Mesenchymal stem cell (in vitro differentiated cells and primary cell): ENCODE data around the gene PDZRN3.

ENCODE experiments used
- DNase-seq: peaks from one replicate; pipeline ENCODE4 v3.0.0-alpha.2; 2013
- H2AFZ ChIP-seq: one replicate; pipeline ENCODE4 v1.6.1; 2013; ENCODE audit warnings: low read depth, mild to moderate bottlenecking, control low read depth, inconsistent platforms, low read length, moderate library complexity
- H2AK5ac ChIP-seq: 2 replicates; pipeline ENCODE4 v1.6.1; 2013; ENCODE audit warnings: low read length, moderate library complexity, mild to moderate bottlenecking, inconsistent platforms; ENCODE audit not compliant: severe bottlenecking
- H2BK120ac ChIP-seq: one replicate; pipeline ENCODE4 v1.6.1; 2013; ENCODE audit warnings: low read depth, mild to moderate bottlenecking, inconsistent platforms, low read length, moderate library complexity
- H2BK12ac ChIP-seq, 2 experiments: one replicate each; pipeline ENCODE4 v1.6.1; 2013; ENCODE audit warnings: inconsistent platforms in 2 of 2, low read length in 2 of 2, mild to moderate bottlenecking in 2 of 2, moderate library complexity in 2 of 2, control low read depth in 1 of 2
- H2BK15ac ChIP-seq: one replicate; pipeline ENCODE4 v1.6.1; 2013; ENCODE audit warnings: mild to moderate bottlenecking, low read depth, inconsistent platforms; ENCODE audit not compliant: poor library complexity, severe bottlenecking
- H2BK5ac ChIP-seq: 2 replicates; pipeline ENCODE4 v1.6.1; 2013; ENCODE audit warnings: low read depth, mild to moderate bottlenecking, low read length, control low read depth, inconsistent platforms; ENCODE audit not compliant: poor library complexity, severe bottlenecking
- H3K14ac ChIP-seq, 2 experiments: one replicate each; pipeline ENCODE4 v1.6.1; 2013; ENCODE audit warnings: inconsistent platforms in 2 of 2, low read length in 2 of 2, control low read depth in 1 of 2, mild to moderate bottlenecking in 1 of 2, moderate library complexity in 1 of 2
- H3K18ac ChIP-seq, 2 experiments: one replicate each; pipeline ENCODE4 v1.6.1; 2013; ENCODE audit warnings: inconsistent platforms in 2 of 2, low read length in 2 of 2, control low read depth in 1 of 2, low read depth in 1 of 2, mild to moderate bottlenecking in 1 of 2
- H3K23ac ChIP-seq, 2 experiments: one replicate each; pipeline ENCODE4 v1.6.1; 2013; ENCODE audit warnings: inconsistent platforms in 2 of 2, low read length in 2 of 2, mild to moderate bottlenecking in 2 of 2, moderate library complexity in 2 of 2, control low read depth in 1 of 2
- H3K27ac ChIP-seq: 2 replicates; pipeline ENCODE4 v1.5.1; 2013; ENCODE audit warnings: mild to moderate bottlenecking, moderate library complexity, low read length, control low read depth, inconsistent platforms; ENCODE audit not compliant: poor library complexity, severe bottlenecking
- H3K27me3 ChIP-seq, 2 experiments: 2 replicates each; pipeline versions ENCODE4 v1.6.1 to v1.7.0; 2013; ENCODE audit warnings: low read length in 2 of 2, mild to moderate bottlenecking in 2 of 2, moderate library complexity in 2 of 2, control low read depth in 1 of 2, inconsistent platforms in 1 of 2; ENCODE audit not compliant: control insufficient read depth in 1 of 2, insufficient read depth in 1 of 2
- H3K36me3 ChIP-seq, 2 experiments: 2 replicates each; pipeline versions ENCODE4 v1.6.1 to v1.7.0; 2013; ENCODE audit warnings: low read length in 2 of 2, control low read depth in 1 of 2, inconsistent platforms in 1 of 2, low read depth in 1 of 2, mild to moderate bottlenecking in 1 of 2; ENCODE audit not compliant: insufficient read depth in 2 of 2, control insufficient read depth in 1 of 2
- H3K4ac ChIP-seq, 2 experiments: one replicate each; pipeline ENCODE4 v1.6.1; 2013; ENCODE audit warnings: inconsistent platforms in 2 of 2, low read length in 2 of 2, mild to moderate bottlenecking in 2 of 2, moderate library complexity in 2 of 2, control low read depth in 1 of 2, low read depth in 1 of 2
- H3K4me1 ChIP-seq: 2 replicates; pipeline ENCODE4 v1.6.1; 2013; ENCODE audit warnings: low read depth, low read length, control low read depth; ENCODE audit not compliant: control insufficient read depth, insufficient read depth
- H3K4me2 ChIP-seq: 2 replicates; pipeline ENCODE4 v1.6.1; 2013; ENCODE audit warnings: low read length, mild to moderate bottlenecking, inconsistent platforms; ENCODE audit not compliant: poor library complexity, severe bottlenecking
- H3K4me3 ChIP-seq, 2 experiments: 2 replicates each; pipeline versions ENCODE4 v1.5.1 to v1.7.0; 2013; ENCODE audit warnings: low read length in 2 of 2, mild to moderate bottlenecking in 2 of 2, control low read depth in 1 of 2, low read depth in 1 of 2; ENCODE audit not compliant: insufficient read depth in 1 of 2
- H3K79me1 ChIP-seq: replicated peaks from 2 replicates; pipeline ENCODE4 v1.6.1; 2013; ENCODE audit warnings: mild to moderate bottlenecking, control low read depth, low read length, inconsistent platforms; ENCODE audit not compliant: poor library complexity, severe bottlenecking
- H3K9ac ChIP-seq: 2 replicates; pipeline ENCODE4 v1.7.0; 2013; ENCODE audit warnings: mild to moderate bottlenecking, low read length, moderate library complexity
- H3K9me3 ChIP-seq: 2 replicates; pipeline ENCODE4 v1.7.0; 2013; ENCODE audit warnings: mild to moderate bottlenecking, low read length; ENCODE audit not compliant: control insufficient read depth
- H4K8ac ChIP-seq: one replicate; pipeline ENCODE4 v1.6.1; 2013; ENCODE audit warnings: inconsistent platforms, mild to moderate bottlenecking, low read length, moderate library complexity
- H4K91ac ChIP-seq: one replicate; pipeline ENCODE4 v1.6.1; 2013; ENCODE audit warnings: mild to moderate bottlenecking, low read length, inconsistent platforms
- WGBS: methylation state at CpG from one replicate; pipeline ENCODE4 v1.1.7; 2013; ENCODE audit warnings: mixed read lengths; 5-methylcytosine and 5-hydroxymethylcytosine counted together

PDZRN3 gene

GRCh38 chr3:73485877-73486330 is 138.8 kb downstream of the PDZRN3 start:
- Histone ChIP-seq H2BK5ac (no peak overlapping the region), H3K4me3 (no peak overlapping the region), H3K23ac (no peak overlapping the region), H3K4me1 (peaks cover 9% of the 10 kb centered on the region), H2AFZ (no peak overlapping the region), H3K14ac (no peak overlapping the region), H3K27ac (no peak overlapping the region), H3K79me1 (no peaks in the 10 kb centered on the region), H3K36me3 (peaks cover 0 to 23% of the 10 kb centered on the region in 2 experiments), H2BK120ac (no peak overlapping the region), H2BK12ac (no peak overlapping the region), H3K9ac (no peak overlapping the region), H4K91ac (no peak overlapping the region), H4K8ac (no peak overlapping the region), H3K4me2 (no peak overlapping the region), H3K27me3 (no peaks in the 10 kb centered on the region), H3K9me3 (no peaks in the 10 kb centered on the region), H3K18ac (no peak overlapping the region), H2AK5ac (no peak overlapping the region), H2BK15ac (no peak overlapping the region), H3K4ac (no peak overlapping the region)
- 75% methylated on average over 4 of the region's 4 CpGs for WGBS
- DNase-seq, result no peak

GRCh38 chr3:73484656-73485248 is 140.0 kb downstream of the PDZRN3 start:
- no peak overlapping the region for H3K4me3 ChIP-seq
- no peaks in the 10 kb centered on the region for H3K79me1 ChIP-seq
- DNase-seq, result no peak
- H2BK5ac ChIP-seq, result no peak overlapping the region
- no peak overlapping the region for H3K27ac ChIP-seq
- H2BK12ac ChIP-seq, result no peak overlapping the region
- peaks cover 0 to 24% of the 10 kb centered on the region in 2 experiments for H3K36me3 ChIP-seq
- no peaks in the 10 kb centered on the region for H3K9me3 ChIP-seq
- H2BK15ac ChIP-seq, result no peak overlapping the region
- no peak overlapping the region for H2BK120ac ChIP-seq
- WGBS, result 38% methylated on average over 3 of the region's 7 CpGs
- H3K23ac ChIP-seq, result no peak overlapping the region
- H3K9ac ChIP-seq, result no peak overlapping the region
- H4K8ac ChIP-seq, result no peak overlapping the region
- H2AFZ ChIP-seq, result no peak overlapping the region
- peaks cover 1% of the 10 kb centered on the region for H3K4me1 ChIP-seq
- no peak overlapping the region for H3K18ac ChIP-seq
- no peak overlapping the region for H3K4me2 ChIP-seq
- no peak overlapping the region for H2AK5ac ChIP-seq
- H4K91ac ChIP-seq, result no peak overlapping the region
- H3K14ac ChIP-seq, result no peak overlapping the region
- no peaks in the 10 kb centered on the region for H3K27me3 ChIP-seq
- no peak overlapping the region for H3K4ac ChIP-seq

- no peaks in the 10 kb centered on the region for H3K79me1 ChIP-seq
- WGBS, result 91% methylated on average over 2 of the region's 3 CpGs
- no peak overlapping the region for H3K18ac ChIP-seq
Observed at GRCh38 chr3:73481888-73482287, 142.9 kb downstream of the PDZRN3 start.

GRCh38 chr3:73480187-73480672 is 144.5 kb downstream of the PDZRN3 start:
- no peak overlapping the region for H4K8ac ChIP-seq
- H3K23ac ChIP-seq, result no peak overlapping the region
- H2BK15ac ChIP-seq, result no peak overlapping the region
- H3K4me3 ChIP-seq, result no peak overlapping the region
- no peak overlapping the region for H2BK120ac ChIP-seq
- DNase-seq, result no peak
- no peak overlapping the region for H3K27ac ChIP-seq
- H3K4me2 ChIP-seq, result no peak overlapping the region
- H2AK5ac ChIP-seq, result no peak overlapping the region
- no peak overlapping the region for H3K14ac ChIP-seq
- no peak overlapping the region for H4K91ac ChIP-seq
- no peaks in the 10 kb centered on the region for H3K79me1 ChIP-seq
- H3K9me3 ChIP-seq, result no peaks in the 10 kb centered on the region
- no peak overlapping the region for H2AFZ ChIP-seq
- peaks cover 1% of the 10 kb centered on the region for H3K4me1 ChIP-seq
- 97% methylated on average over 3 of the region's 3 CpGs for WGBS
- H3K4ac ChIP-seq, result no peak overlapping the region
- no peak overlapping the region for H3K9ac ChIP-seq
- H3K36me3 ChIP-seq, result peaks cover 0 to 28% of the 10 kb centered on the region in 2 experiments
- no peak overlapping the region for H2BK12ac ChIP-seq
- H3K18ac ChIP-seq, result no peak overlapping the region
- H2BK5ac ChIP-seq, result no peak overlapping the region
- H3K27me3 ChIP-seq, result no peaks in the 10 kb centered on the region

More at GRCh38 chr3:73481888-73482287, 142.9 kb downstream of the PDZRN3 start:
- Histone ChIP-seq H3K27ac (no peak overlapping the region), H2BK15ac (no peak overlapping the region), H3K14ac (no peak overlapping the region), H2BK5ac (no peak overlapping the region), H4K8ac (no peak overlapping the region), H2BK12ac (no peak overlapping the region), H3K36me3 (peaks cover 0 to 19% of the 10 kb centered on the region in 2 experiments), H2AK5ac (no peak overlapping the region), H3K23ac (no peak overlapping the region), H3K4me2 (no peak overlapping the region), H2AFZ (no peak overlapping the region), H3K27me3 (no peaks in the 10 kb centered on the region), H3K4me3 (no peak overlapping the region), H4K91ac (no peak overlapping the region), H3K4me1 (peaks cover 1% of the 10 kb centered on the region), H3K9me3 (no peaks in the 10 kb centered on the region), H3K4ac (no peak overlapping the region), H2BK120ac (no peak overlapping the region), H3K9ac (no peak overlapping the region)
- no peak for DNase-seq
